ENCODE measurements around the gene TBCCD1. TPM values are rescaled to one million over a fixed set of nuclear protein-coding genes. Genes with fewer than 3 reads are reported as not detected.

TBCCD1 gene
- total and polyA plus RNA-seq, 2 experiments from 2014 or later = 13.1 to 14.9 TPM

DNA sequence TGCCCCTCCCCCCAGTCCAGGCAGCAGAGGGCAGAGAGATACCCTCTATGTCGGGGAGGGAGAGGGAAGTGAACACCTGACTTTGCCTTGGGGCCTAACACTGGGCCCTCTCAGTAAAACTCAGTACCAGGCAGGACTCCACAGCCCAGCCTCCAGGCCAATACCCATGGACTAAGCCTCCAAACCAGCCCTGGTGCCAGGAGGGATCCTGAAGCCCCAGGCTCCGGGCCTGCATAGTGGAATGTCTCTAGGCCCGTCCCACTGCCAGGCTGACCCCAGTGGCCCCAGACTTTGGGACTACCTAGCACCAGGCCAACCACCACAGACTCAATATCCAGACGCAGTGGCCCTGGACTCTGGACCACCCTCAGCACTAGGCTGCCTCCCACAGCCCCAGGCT is 69.5 kb downstream of the TBCCD1 start:
- Histone ChIP-seq H3K79me2 (no peaks in the 10 kb centered on the region), H3K4me1 (ENCODE audit: insufficient read depth) (peaks cover 10% of the 10 kb centered on the region), H3K27ac (no peak overlapping the region), H3K4me2 (no peak overlapping the region), H3K4me3 (no peak overlapping the region), H4K20me1 (ENCODE audit: insufficient read depth, poor library complexity, severe bottlenecking) (no peaks in the 10 kb centered on the region), H2AFZ (no peak overlapping the region), H3K9me2 (replicated peaks; ENCODE audit: insufficient read depth) (no peaks in the 10 kb centered on the region), H3K27me3 (no peaks in the 10 kb centered on the region), H3K36me3 (replicated peaks; ENCODE audit: insufficient read depth, low read depth) (no peaks in the 10 kb centered on the region), H3K9me3 (ENCODE audit: low read depth) (no peaks in the 10 kb centered on the region)
- 92% methylated on average over 4 of the region's 4 CpGs for WGBS (ENCODE audit: low lambda C conversion rate, missing lambda C conversion rate)
- no peak for DNase-seq (ENCODE audit: low spot score)
- TF ChIP-seq EZH2 (IDR thresholded peaks at IDR 0.05; ENCODE audit: borderline replicate concordance) (no peak), EZH2phosphoT487 (IDR thresholded peaks at IDR 0.05; ENCODE audit: low read depth, severe bottlenecking, unreplicated experiment) (no peak)
- TF ChIP-seq, protein P1, sequence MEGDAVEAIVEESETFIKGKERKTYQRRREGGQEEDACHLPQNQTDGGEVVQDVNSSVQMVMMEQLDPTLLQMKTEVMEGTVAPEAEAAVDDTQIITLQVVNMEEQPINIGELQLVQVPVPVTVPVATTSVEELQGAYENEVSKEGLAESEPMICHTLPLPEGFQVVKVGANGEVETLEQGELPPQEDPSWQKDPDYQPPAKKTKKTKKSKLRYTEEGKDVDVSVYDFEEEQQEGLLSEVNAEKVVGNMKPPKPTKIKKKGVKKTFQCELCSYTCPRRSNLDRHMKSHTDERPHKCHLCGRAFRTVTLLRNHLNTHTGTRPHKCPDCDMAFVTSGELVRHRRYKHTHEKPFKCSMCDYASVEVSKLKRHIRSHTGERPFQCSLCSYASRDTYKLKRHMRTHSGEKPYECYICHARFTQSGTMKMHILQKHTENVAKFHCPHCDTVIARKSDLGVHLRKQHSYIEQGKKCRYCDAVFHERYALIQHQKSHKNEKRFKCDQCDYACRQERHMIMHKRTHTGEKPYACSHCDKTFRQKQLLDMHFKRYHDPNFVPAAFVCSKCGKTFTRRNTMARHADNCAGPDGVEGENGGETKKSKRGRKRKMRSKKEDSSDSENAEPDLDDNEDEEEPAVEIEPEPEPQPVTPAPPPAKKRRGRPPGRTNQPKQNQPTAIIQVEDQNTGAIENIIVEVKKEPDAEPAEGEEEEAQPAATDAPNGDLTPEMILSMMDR (IDR thresholded peaks at IDR 0.05; ENCODE audit: poor library complexity) = no peak

DNA sequence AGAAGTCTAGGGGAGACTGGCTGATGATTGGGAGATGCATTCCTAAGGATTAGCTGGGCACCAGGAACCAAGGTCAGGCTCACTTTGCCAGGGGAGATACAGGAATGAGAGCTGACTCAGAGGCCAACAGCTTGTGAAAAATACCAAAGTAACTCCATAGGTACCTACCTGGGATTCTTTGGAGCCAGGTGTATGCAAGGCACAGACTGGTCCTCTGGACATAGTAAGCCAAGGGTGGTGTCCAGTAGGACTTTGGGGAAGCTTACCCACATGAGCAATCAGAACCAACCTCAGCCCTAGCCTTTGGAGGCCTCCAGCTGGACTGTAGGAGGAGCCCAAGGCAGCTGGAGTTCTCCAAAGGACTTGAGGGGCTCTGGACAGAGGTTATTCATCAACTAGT is 70.5 kb downstream of the TBCCD1 start:
- no peak for TF ChIP-seq EZH2 (IDR thresholded peaks at IDR 0.05; ENCODE audit: borderline replicate concordance)
- TF ChIP-seq, protein P1 (IDR thresholded peaks at IDR 0.05; ENCODE audit: poor library complexity) = no peak
- no peak for TF ChIP-seq EZH2phosphoT487 (IDR thresholded peaks at IDR 0.05; ENCODE audit: low read depth, severe bottlenecking, unreplicated experiment)
- Histone ChIP-seq H3K27me3 (no peaks in the 10 kb centered on the region), H2AFZ (no peak overlapping the region), H3K9me2 (replicated peaks; ENCODE audit: insufficient read depth) (no peaks in the 10 kb centered on the region), H3K27ac (no peak overlapping the region), H3K4me2 (no peak overlapping the region), H3K4me3 (no peak overlapping the region), H3K79me2 (no peaks in the 10 kb centered on the region), H3K4me1 (ENCODE audit: insufficient read depth) (peaks cover 10% of the 10 kb centered on the region), H3K9me3 (ENCODE audit: low read depth) (no peaks in the 10 kb centered on the region), H4K20me1 (ENCODE audit: insufficient read depth, poor library complexity, severe bottlenecking) (no peaks in the 10 kb centered on the region), H3K36me3 (replicated peaks; ENCODE audit: insufficient read depth, low read depth) (no peaks in the 10 kb centered on the region)
- no peak for DNase-seq (ENCODE audit: low spot score)

Other genes starting within 250 kb of the TBCCD1 start
- gene DGKG, start 205.1 kb downstream of the TBCCD1 start, total RNA-seq = 1.8 TPM in 1 of 2 replicates, not detected in the other
- 0.45 TPM in 1 of 2 replicates, not detected in the other for gene DGKG, start 205.1 kb downstream of the TBCCD1 start, polyA plus RNA-seq
- gene CRYGS, start 23.0 kb downstream of the TBCCD1 start, total RNA-seq = 0.92 and 1.9 TPM in 2 replicates
- gene CRYGS, start 23.0 kb downstream of the TBCCD1 start, polyA plus RNA-seq = 0.89 and 2.2 TPM in 2 replicates
- 103 and 115 TPM in 2 replicates for gene DNAJB11, start 3.4 kb upstream of the TBCCD1 start, total RNA-seq
- 148 and 149 TPM in 2 replicates for gene DNAJB11, start 3.4 kb upstream of the TBCCD1 start, polyA plus RNA-seq
- gene AHSG, start 45.7 kb upstream of the TBCCD1 start, total RNA-seq = 559 and 660 TPM in 2 replicates
- 328 and 568 TPM in 2 replicates for gene AHSG, start 45.7 kb upstream of the TBCCD1 start, polyA plus RNA-seq
- 5.7 and 7.2 TPM in 2 replicates for gene FETUB, start 73.1 kb upstream of the TBCCD1 start, total RNA-seq
- 3.2 and 5.8 TPM in 2 replicates for gene FETUB, start 73.1 kb upstream of the TBCCD1 start, polyA plus RNA-seq
- gene HRG, start 98.7 kb upstream of the TBCCD1 start, total RNA-seq = 1.7 and 3.8 TPM in 2 replicates
- gene HRG, start 98.7 kb upstream of the TBCCD1 start, polyA plus RNA-seq = 2.1 and 5.7 TPM in 2 replicates
- 88.9 and 109 TPM in 2 replicates for gene KNG1, start 150.0 kb upstream of the TBCCD1 start, total RNA-seq
- 32.3 and 57.4 TPM in 2 replicates for gene KNG1, start 150.0 kb upstream of the TBCCD1 start, polyA plus RNA-seq
- gene EIF4A2, start 216.2 kb upstream of the TBCCD1 start, total RNA-seq = 558 and 589 TPM in 2 replicates
- gene EIF4A2, start 216.2 kb upstream of the TBCCD1 start, polyA plus RNA-seq = 155 and 195 TPM in 2 replicates
- 24.8 and 28.6 TPM in 2 replicates for gene RFC4, start 239.1 kb upstream of the TBCCD1 start, total RNA-seq
- gene RFC4, start 239.1 kb upstream of the TBCCD1 start, polyA plus RNA-seq = 14.9 and 22.3 TPM in 2 replicates